ENCODE measurements around the gene CHIA.

DNA sequence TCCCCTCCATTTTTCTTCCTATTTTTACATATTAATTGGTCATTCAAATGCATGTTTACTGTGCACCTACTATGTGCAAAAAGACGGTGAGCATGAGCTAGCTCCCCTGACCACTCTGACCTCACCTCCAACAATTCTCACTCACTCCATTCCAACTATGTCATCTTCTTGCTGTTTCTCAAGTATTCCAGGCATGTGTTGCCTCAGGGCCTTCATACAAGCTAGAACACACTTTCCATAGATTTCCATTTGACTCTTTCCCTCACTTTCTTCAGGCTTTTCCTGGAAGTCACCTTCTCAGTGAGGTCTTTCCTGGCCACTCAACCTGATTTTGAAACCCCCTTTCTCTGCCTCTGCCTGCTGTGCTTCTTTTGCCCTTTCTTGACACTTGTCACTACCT, 32.6 kb downstream of the CHIA start:
- TF ChIP-seq, protein P1, sequence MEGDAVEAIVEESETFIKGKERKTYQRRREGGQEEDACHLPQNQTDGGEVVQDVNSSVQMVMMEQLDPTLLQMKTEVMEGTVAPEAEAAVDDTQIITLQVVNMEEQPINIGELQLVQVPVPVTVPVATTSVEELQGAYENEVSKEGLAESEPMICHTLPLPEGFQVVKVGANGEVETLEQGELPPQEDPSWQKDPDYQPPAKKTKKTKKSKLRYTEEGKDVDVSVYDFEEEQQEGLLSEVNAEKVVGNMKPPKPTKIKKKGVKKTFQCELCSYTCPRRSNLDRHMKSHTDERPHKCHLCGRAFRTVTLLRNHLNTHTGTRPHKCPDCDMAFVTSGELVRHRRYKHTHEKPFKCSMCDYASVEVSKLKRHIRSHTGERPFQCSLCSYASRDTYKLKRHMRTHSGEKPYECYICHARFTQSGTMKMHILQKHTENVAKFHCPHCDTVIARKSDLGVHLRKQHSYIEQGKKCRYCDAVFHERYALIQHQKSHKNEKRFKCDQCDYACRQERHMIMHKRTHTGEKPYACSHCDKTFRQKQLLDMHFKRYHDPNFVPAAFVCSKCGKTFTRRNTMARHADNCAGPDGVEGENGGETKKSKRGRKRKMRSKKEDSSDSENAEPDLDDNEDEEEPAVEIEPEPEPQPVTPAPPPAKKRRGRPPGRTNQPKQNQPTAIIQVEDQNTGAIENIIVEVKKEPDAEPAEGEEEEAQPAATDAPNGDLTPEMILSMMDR (IDR thresholded peaks at IDR 0.05): no peak
- no peak for TF ChIP-seq POLR2A (IDR thresholded peaks at IDR 0.05)
- no peak for TF ChIP-seq POLR2AphosphoS5 (IDR thresholded peaks at IDR 0.05)
